Esophagus muscularis mucosa (tissue), 4 donors: Measurements from ENCODE around the gene SLC49A3. TPM values are rescaled to one million over a fixed set of nuclear protein-coding genes. Genes with fewer than 3 reads are reported as not detected.
"Not testable (repeated sequence)": the region's sequence is repeated elsewhere in the genome, so short reads cannot be mapped to it uniquely, and the experiment has no call there.

Experiments used
- DNase-seq: peaks from one replicate; pipeline ENCODE4 v3.0.0-alpha.2; 2017; ENCODE audit errors: extremely low spot score
- H3K27ac ChIP-seq, 4 donors: fragments of 200-600 bp; sonication (generic); replicated peaks in 1 of 4; 1 replicate in 3 of 4; 2 replicates in 1 of 4; pipeline ENCODE4 v1.5.1; 2016 to 2019; ENCODE audit warnings: mild to moderate bottlenecking in 1 of 4
- H3K27me3 ChIP-seq, 4 donors: fragments of 200-600 bp; sonication (generic); one replicate each; pipeline versions ENCODE4 v1.5.1 to v1.6.0; 2016 to 2019
- H3K36me3 ChIP-seq, 4 donors: fragments of 200-600 bp; sonication (generic); one replicate each; pipeline ENCODE4 v1.5.1; 2016 to 2019
- H3K4me1 ChIP-seq, 4 donors: fragments of 200-600 bp; sonication (generic); one replicate each; pipeline ENCODE4 v1.5.1; 2016 to 2019
- H3K4me3 ChIP-seq, 4 donors: fragments of 200-600 bp; sonication (generic); 1 replicate in 2 of 4; 2 replicates in 2 of 4; pipeline ENCODE4 v1.5.1; 2016 to 2019; ENCODE audit warnings: mild to moderate bottlenecking in 4 of 4, moderate library complexity in 1 of 4
- H3K9me3 ChIP-seq, 4 donors: fragments of 200-600 bp; sonication (generic); 1 replicate in 3 of 4; 2 replicates in 1 of 4; pipeline ENCODE4 v1.5.1; 2016 to 2019
- EP300 ChIP-seq: sonication (generic); formaldehyde crosslinking; IDR thresholded peaks from one replicate; pipeline ENCODE4 v1.6.1; 2017; ENCODE audit warnings: antibody characterized with exemption
- POLR2A ChIP-seq: fragments of 450-650 bp; IDR thresholded peaks from one replicate; pipeline ENCODE4 v1.6.1; 2017; ENCODE audit warnings: antibody characterized with exemption, moderate library complexity, mild to moderate bottlenecking, low read depth
- POLR2AphosphoS5 ChIP-seq, 2 donors: sonication (generic); formaldehyde crosslinking; IDR thresholded peaks; one replicate each; pipeline ENCODE4 v1.6.1; 2017; ENCODE audit warnings: antibody characterized with exemption in 2 of 2
- WGBS: methylation state at CpG from one replicate; pipeline ENCODE4 v1.1.5; 2018; 5-methylcytosine and 5-hydroxymethylcytosine counted together
- intact Hi-C: fragments of 100-400 bp; cut with DNase I; formaldehyde crosslinking; loops from one replicate; pipeline ENCODE4 v1.15.1; 2023
- total RNA-seq, 4 donors: library from RNA; depleted of rRNA; stranded (reverse); fragments of >200 nt; gene quantifications; one replicate each; pipeline versions ENCODE4 v1.1.0 to v1.2.1, GENCODE V29; 2016
- TF ChIP-seq, protein P1 (sequence below), 3 experiments: fragments of 200-600 bp in 2 of 3; fragments of 450-650 bp in 1 of 3; sonication (generic) in 2 of 3; IDR thresholded peaks; one replicate each; pipeline ENCODE4 v1.5.1; 2017 to 2019; ENCODE audit warnings: antibody characterized with exemption in 3 of 3, mild to moderate bottlenecking in 2 of 3, moderate library complexity in 1 of 3

SLC49A3 gene
- total RNA-seq, 4 donors from 2014 or later = 5.5 to 9.4 (median 7.6) TPM

DNA sequence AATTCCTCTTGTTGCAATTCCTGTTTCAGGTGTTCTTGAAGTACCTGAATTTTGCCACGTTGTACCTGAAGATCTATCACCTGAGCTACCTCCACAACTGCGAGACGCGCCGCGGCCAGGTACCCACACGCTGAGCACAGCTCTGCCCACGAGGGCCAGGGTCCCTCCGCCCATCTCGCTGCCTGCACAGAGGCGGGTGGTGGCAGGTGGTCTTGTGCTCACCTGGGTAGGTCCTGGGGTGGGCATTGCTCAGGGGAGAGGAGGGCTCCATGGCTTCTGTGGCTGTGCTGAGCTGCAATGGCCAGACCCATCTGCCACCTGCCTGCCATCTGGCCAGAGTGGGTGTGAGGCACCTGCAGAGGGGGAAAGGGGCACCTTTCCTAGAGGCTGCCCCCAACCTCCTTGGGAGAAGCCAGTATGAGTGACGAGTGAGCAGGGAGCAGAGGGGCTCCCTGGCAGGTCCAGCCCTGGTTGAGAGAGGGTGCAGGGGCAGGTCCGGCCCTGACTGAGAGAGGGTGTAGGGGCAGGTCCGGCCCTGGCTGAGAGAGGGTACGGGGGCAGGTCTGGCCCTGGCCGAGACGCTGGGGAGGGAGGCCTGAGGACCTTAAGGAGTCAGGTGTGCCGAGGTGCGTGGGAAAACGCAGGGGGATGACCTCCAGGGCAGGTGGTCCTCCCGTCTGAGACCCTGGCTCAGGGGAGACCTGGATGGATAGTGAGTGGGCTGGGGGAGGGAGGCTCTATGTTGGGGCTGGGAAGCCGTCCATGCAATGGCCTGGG, 52.9 kb downstream of the SLC49A3 start:
- Histone ChIP-seq H3K36me3 (no peaks in the 10 kb centered on the region), H3K27me3 (peaks cover 0 to 57% (median 0%) of the 10 kb centered on the region in 4 donors), H3K27ac (no peak overlapping the region), H3K9me3 (peaks cover 0 to 3% (median 0%) of the 10 kb centered on the region in 4 donors), H3K4me3 (no peak overlapping the region), H3K4me1 (no peaks in the 10 kb centered on the region)
- WGBS = 85% methylated on average over 21 of the region's 22 CpGs
- TF ChIP-seq, protein P1, sequence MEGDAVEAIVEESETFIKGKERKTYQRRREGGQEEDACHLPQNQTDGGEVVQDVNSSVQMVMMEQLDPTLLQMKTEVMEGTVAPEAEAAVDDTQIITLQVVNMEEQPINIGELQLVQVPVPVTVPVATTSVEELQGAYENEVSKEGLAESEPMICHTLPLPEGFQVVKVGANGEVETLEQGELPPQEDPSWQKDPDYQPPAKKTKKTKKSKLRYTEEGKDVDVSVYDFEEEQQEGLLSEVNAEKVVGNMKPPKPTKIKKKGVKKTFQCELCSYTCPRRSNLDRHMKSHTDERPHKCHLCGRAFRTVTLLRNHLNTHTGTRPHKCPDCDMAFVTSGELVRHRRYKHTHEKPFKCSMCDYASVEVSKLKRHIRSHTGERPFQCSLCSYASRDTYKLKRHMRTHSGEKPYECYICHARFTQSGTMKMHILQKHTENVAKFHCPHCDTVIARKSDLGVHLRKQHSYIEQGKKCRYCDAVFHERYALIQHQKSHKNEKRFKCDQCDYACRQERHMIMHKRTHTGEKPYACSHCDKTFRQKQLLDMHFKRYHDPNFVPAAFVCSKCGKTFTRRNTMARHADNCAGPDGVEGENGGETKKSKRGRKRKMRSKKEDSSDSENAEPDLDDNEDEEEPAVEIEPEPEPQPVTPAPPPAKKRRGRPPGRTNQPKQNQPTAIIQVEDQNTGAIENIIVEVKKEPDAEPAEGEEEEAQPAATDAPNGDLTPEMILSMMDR (IDR thresholded peaks at IDR 0.05) = no peak
- TF ChIP-seq POLR2AphosphoS5 (IDR thresholded peaks at IDR 0.05) (no peak), EP300 (no peak), POLR2A (no peak)
- DNase-seq = no peak
- intact Hi-C loops = no loop called here

DNA sequence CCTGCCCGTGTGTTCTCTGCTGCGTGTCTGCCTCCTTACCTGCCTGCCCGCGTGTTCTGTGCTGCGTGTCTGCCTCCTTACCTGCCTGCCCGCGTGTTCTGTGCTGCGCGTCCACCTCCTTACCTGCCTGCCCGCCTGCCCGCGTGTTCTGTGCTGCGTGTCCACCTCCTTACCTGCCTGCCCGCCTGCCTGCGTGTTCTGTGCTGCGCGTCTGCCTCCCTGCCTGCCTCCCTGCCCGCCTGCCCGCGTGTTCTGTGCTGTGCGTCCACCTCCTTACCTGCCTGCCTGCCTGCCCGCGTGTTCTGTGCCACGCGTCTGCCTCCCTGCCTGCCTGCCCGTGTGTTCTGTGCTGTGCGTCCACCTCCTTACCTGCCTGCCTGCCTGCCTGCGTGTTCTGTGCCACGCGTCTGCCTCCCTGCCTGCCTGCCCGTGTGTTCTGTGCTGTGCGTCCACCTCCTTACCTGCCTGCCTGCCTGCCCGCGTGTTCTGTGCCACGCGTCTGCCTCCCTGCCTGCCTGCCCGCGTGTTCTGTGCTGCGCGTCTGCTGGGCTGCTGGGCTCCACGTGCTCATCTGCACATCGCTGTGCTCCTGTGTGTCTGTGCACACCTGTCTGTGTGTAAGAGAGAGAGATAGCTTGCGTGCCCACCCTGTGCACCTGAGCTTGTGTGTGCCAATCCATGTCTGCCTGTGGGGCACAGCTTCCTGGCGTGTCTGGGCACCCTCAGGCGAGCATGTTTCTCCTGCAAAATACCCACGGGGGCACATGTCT, 53.7 kb downstream of the SLC49A3 start:
- H3K4me1 ChIP-seq, H3K4me3 ChIP-seq, DNase-seq, H3K36me3 ChIP-seq, H3K9me3 ChIP-seq, H3K27ac ChIP-seq, intact Hi-C loops: not testable (repeated sequence)
- H3K27me3 ChIP-seq = peaks cover 0 to 59% (median 0%) of the 10 kb centered on the region in 4 donors
- 94% methylated on average over 43 of the region's 46 CpGs for WGBS

DNA sequence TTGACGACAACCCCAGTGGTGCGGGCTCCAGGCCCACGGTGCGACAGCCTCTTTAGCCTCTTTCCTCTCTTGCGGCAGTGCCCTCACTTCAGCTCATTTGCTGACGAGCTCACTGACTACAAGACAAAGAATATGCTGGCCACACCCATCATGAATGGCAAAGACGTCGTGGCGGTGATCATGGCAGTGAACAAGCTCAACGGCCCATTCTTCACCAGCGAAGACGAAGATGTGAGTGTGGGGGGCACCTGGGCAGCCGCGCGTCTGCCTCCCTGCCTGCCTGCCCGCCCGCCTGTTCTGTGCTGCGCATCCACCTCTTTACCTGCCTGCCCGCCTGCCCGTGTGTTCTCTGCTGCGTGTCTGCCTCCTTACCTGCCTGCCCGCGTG, 54.4 kb downstream of the SLC49A3 start:
- Histone ChIP-seq H3K4me3 (no peak overlapping the region), H3K27me3 (peaks cover 0 to 59% (median 0%) of the 10 kb centered on the region in 4 donors), H3K9me3 (peaks cover 0 to 3% (median 0%) of the 10 kb centered on the region in 4 donors), H3K27ac (no peak overlapping the region), H3K4me1 (no peaks in the 10 kb centered on the region), H3K36me3 (no peaks in the 10 kb centered on the region)
- TF ChIP-seq EP300 (no peak), POLR2AphosphoS5 (IDR thresholded peaks at IDR 0.05) (no peak), POLR2A (no peak)
- TF ChIP-seq, protein P1 (IDR thresholded peaks at IDR 0.05) = no peak
- 81% methylated on average over 23 of the region's 23 CpGs for WGBS
- intact Hi-C loops = no loop called here
- DNase-seq = no peak

DNA sequence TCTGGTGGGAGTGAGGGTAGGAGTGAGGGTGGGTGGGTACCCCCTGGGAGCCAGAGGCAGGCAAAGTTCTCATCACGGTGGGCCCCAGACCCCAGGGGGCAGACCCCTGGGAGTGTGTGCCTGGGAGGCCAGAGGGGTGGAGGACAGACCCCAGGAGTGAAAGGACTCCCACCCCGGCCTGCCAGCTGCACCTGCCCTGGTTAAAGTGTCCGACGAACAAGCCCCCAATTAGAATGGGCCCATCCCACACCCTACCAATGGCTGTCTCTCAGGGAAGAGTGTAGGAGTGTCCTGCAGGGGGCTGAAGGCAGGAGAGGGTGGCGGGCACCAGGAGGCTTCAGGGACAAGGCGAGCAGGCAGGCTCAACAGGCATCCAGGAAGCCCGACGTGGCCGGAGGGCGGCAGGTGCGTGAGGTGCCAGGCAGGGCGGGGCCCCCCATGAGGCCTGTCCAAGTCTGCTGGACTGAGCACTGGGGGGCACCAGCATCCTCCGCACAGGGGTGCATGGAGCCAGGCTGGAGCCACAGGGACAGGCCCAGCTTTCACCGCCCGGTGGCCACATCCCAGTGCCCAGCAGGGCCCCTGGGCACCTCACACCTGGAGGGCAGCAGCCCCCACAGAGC, 54.9 kb downstream of the SLC49A3 start:
- no peaks in the 10 kb centered on the region for H3K36me3 ChIP-seq
- peaks cover 0 to 59% (median 0%) of the 10 kb centered on the region in 4 donors for H3K27me3 ChIP-seq
- DNase-seq = no peak
- intact Hi-C loops = no loop called here
- no peak overlapping the region for H3K4me3 ChIP-seq
- WGBS = 84% methylated on average over 4 of the region's 15 CpGs
- TF ChIP-seq POLR2A (no peak), POLR2AphosphoS5 (IDR thresholded peaks at IDR 0.05) (no peak), EP300 (no peak)
- TF ChIP-seq, protein P1 (IDR thresholded peaks at IDR 0.05) = no peak
- H3K27ac ChIP-seq = no peak overlapping the region
- peaks cover 0 to 3% (median 0%) of the 10 kb centered on the region in 4 donors for H3K9me3 ChIP-seq
- no peaks in the 10 kb centered on the region for H3K4me1 ChIP-seq

DNA sequence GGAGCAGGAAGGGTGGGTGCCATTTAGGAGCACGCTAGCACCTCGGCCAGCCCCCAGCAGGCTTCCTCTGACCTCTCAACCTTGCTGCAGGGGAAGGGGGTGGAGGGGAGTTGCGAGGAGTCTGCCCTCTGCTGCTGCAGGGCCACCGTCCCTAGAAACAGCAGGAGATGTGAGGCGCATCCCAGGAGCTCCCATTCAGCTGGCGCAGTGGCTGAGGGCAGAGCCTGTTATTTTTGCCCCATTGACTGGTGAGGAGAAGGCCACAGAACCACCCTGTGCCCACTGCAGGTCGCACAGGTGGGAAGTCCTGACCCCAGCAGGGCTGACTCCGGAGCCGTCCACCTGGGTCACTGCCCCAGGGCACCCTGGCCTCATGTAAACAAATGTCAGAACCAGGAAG, 55.5 kb downstream of the SLC49A3 start:
- WGBS = 37% methylated on average over 2 of the region's 9 CpGs
- no peak overlapping the region for H3K27ac ChIP-seq
- no peak for DNase-seq

More for the DNA sequence above, 55.5 kb downstream of the SLC49A3 start:
- Histone ChIP-seq H3K4me1 (no peaks in the 10 kb centered on the region), H3K9me3 (peaks cover 0 to 3% (median 0%) of the 10 kb centered on the region in 4 donors), H3K36me3 (no peaks in the 10 kb centered on the region), H3K27me3 (peaks cover 0 to 59% (median 0%) of the 10 kb centered on the region in 4 donors), H3K4me3 (no peak overlapping the region)
- TF ChIP-seq POLR2AphosphoS5 (IDR thresholded peaks at IDR 0.05) (no peak), POLR2A (no peak), EP300 (no peak)
- TF ChIP-seq, protein P1 (IDR thresholded peaks at IDR 0.05) = no peak
- intact Hi-C loops = no loop called here
